ENCODE measurements around the gene HCN1. TPM values are rescaled to one million over a fixed set of nuclear protein-coding genes. Genes with fewer than 3 reads are reported as not detected.

The HCN1 gene
- total RNA-seq, 1 experiment from 2014 or later = 0.04 TPM

- DNase-seq (ENCODE audit: low spot score) = no peak
- no TSS peak for BruUV-seq (replicated peaks)
- H3K27ac ChIP-seq (ENCODE audit: low read depth, low read length, poor library complexity, severe bottlenecking) = no peak overlapping the region
- ChIA-PET POLR2A (ENCODE audit: low non-redundant PET) (no interaction called here), CTCF (no interaction called here)
- intact Hi-C loops (cut with micrococcal nuclease; ENCODE audit: unreplicated experiment) = no loop called here
- no peak overlapping the region for H3K4me3 ChIP-seq (ENCODE audit: low read depth, low read length, poor library complexity, severe bottlenecking)
- H3K9me3 ChIP-seq (ENCODE audit: low read depth, low read length, poor library complexity, severe bottlenecking) = no peaks in the 10 kb centered on the region
- no peaks in the 10 kb centered on the region for H3K4me1 ChIP-seq (ENCODE audit: insufficient read depth, low read length, poor library complexity, severe bottlenecking)
- TF ChIP-seq, protein P1, sequence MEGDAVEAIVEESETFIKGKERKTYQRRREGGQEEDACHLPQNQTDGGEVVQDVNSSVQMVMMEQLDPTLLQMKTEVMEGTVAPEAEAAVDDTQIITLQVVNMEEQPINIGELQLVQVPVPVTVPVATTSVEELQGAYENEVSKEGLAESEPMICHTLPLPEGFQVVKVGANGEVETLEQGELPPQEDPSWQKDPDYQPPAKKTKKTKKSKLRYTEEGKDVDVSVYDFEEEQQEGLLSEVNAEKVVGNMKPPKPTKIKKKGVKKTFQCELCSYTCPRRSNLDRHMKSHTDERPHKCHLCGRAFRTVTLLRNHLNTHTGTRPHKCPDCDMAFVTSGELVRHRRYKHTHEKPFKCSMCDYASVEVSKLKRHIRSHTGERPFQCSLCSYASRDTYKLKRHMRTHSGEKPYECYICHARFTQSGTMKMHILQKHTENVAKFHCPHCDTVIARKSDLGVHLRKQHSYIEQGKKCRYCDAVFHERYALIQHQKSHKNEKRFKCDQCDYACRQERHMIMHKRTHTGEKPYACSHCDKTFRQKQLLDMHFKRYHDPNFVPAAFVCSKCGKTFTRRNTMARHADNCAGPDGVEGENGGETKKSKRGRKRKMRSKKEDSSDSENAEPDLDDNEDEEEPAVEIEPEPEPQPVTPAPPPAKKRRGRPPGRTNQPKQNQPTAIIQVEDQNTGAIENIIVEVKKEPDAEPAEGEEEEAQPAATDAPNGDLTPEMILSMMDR (conservative IDR thresholded peaks at IDR 0.05; ENCODE audit: low read depth, low read length) = no peak
- TF ChIP-seq EZH2 (IDR thresholded peaks at IDR 0.05; ENCODE audit: borderline replicate concordance, low read depth, low read length, poor library complexity, severe bottlenecking) = no peak
- H3K27me3 ChIP-seq (replicated peaks; ENCODE audit: insufficient read depth, low read depth, low read length, poor library complexity) = no peaks in the 10 kb centered on the region
- no peaks in the 10 kb centered on the region for H3K36me3 ChIP-seq (ENCODE audit: insufficient read depth, low read length, poor library complexity, severe bottlenecking)
These were observed 359.7 kb downstream of the HCN1 start for GRCh38 chr5:45336464-45336863.

GRCh38 chr5:45335978-45336377, 360.2 kb downstream of the HCN1 start:
- DNase-seq (ENCODE audit: low spot score) = no peak
- BruUV-seq (replicated peaks) = no TSS peak

GRCh38 chr5:45335346-45335745, 360.8 kb downstream of the HCN1 start:
- no peaks in the 10 kb centered on the region for H3K36me3 ChIP-seq (ENCODE audit: insufficient read depth, low read length, poor library complexity, severe bottlenecking)
- no peaks in the 10 kb centered on the region for H3K27me3 ChIP-seq (replicated peaks; ENCODE audit: insufficient read depth, low read depth, low read length, poor library complexity)
- CTCF ChIA-PET = no interaction called here
- H3K27ac ChIP-seq (ENCODE audit: low read depth, low read length, poor library complexity, severe bottlenecking) = no peak overlapping the region
- intact Hi-C loops (cut with micrococcal nuclease; ENCODE audit: unreplicated experiment) = no loop called here
- POLR2A ChIA-PET (ENCODE audit: low non-redundant PET) = no interaction called here
- BruUV-seq (replicated peaks) = no TSS peak
- TF ChIP-seq, protein P1 (conservative IDR thresholded peaks at IDR 0.05; ENCODE audit: low read depth, low read length) = no peak
- no peak for TF ChIP-seq EZH2 (IDR thresholded peaks at IDR 0.05; ENCODE audit: borderline replicate concordance, low read depth, low read length, poor library complexity, severe bottlenecking)
- no peaks in the 10 kb centered on the region for H3K4me1 ChIP-seq (ENCODE audit: insufficient read depth, low read length, poor library complexity, severe bottlenecking)
- no peaks in the 10 kb centered on the region for H3K9me3 ChIP-seq (ENCODE audit: low read depth, low read length, poor library complexity, severe bottlenecking)
- DNase-seq (ENCODE audit: low spot score) = no peak
- H3K4me3 ChIP-seq (ENCODE audit: low read depth, low read length, poor library complexity, severe bottlenecking) = no peak overlapping the region

More at GRCh38 chr5:45335978-45336377, 360.2 kb downstream of the HCN1 start:
- H3K27me3 ChIP-seq (replicated peaks; ENCODE audit: insufficient read depth, low read depth, low read length, poor library complexity) = no peaks in the 10 kb centered on the region
- no peak overlapping the region for H3K4me3 ChIP-seq (ENCODE audit: low read depth, low read length, poor library complexity, severe bottlenecking)
- H3K36me3 ChIP-seq (ENCODE audit: insufficient read depth, low read length, poor library complexity, severe bottlenecking) = no peaks in the 10 kb centered on the region
- no peak overlapping the region for H3K27ac ChIP-seq (ENCODE audit: low read depth, low read length, poor library complexity, severe bottlenecking)
- intact Hi-C loops (cut with micrococcal nuclease; ENCODE audit: unreplicated experiment) = no loop called here
- H3K9me3 ChIP-seq (ENCODE audit: low read depth, low read length, poor library complexity, severe bottlenecking) = no peaks in the 10 kb centered on the region
- no peaks in the 10 kb centered on the region for H3K4me1 ChIP-seq (ENCODE audit: insufficient read depth, low read length, poor library complexity, severe bottlenecking)
- POLR2A ChIA-PET (ENCODE audit: low non-redundant PET) = no interaction called here
- no peak for TF ChIP-seq EZH2 (IDR thresholded peaks at IDR 0.05; ENCODE audit: borderline replicate concordance, low read depth, low read length, poor library complexity, severe bottlenecking)
- TF ChIP-seq, protein P1 (conservative IDR thresholded peaks at IDR 0.05; ENCODE audit: low read depth, low read length) = no peak
- CTCF ChIA-PET = no interaction called here

Data from A673 (cell line).